ENCODE results near the gene SLC26A9.

- TF ChIP-seq POLR2A (IDR thresholded peaks at IDR 0.05) = no peak
- TF ChIP-seq CTCF (IDR thresholded peaks at IDR 0.05) = no peak
These were observed 4.8 kb upstream of the SLC26A9 start for GRCh38 chr1:205948039-205948438.
